ENCODE results near the gene ZNF117.
"Not testable (repeated sequence)": the region's sequence is repeated elsewhere in the genome, so short reads cannot be mapped to it uniquely, and the experiment has no call there.

The ZNF117 gene

GRCh38 chr7:64993901-64994300 is 3.1 kb upstream of the ZNF117 start:
- DNase-seq (ENCODE audit: insufficient read length, low spot score) (no peak), FAIRE-seq (no peak)
- TF ChIP-seq SPI1 (IDR thresholded peaks at IDR 0.05; ENCODE audit: low read depth, low read length) = no peak
- TF ChIP-seq POLR2AphosphoS5 (IDR thresholded peaks at IDR 0.05; ENCODE audit: low read depth, low read length) = no peak
- TF ChIP-seq POLR2A (IDR thresholded peaks at IDR 0.05; ENCODE audit: low read depth, low read length) = no peak
- TF ChIP-seq TAF1 (IDR thresholded peaks at IDR 0.05; ENCODE audit: low read depth, low read length) = no peak
- no peak for TF ChIP-seq PAX5 (IDR thresholded peaks at IDR 0.05; ENCODE audit: insufficient read depth, low read length, severe bottlenecking)
- TF ChIP-seq POU2F2 (IDR thresholded peaks at IDR 0.05; ENCODE audit: low read depth, low read length) = no peak

GRCh38 chr7:64992971-64993370 is 2.1 kb upstream of the ZNF117 start:
- TF ChIP-seq PAX5 (IDR thresholded peaks at IDR 0.05; ENCODE audit: insufficient read depth, low read length, severe bottlenecking) (no peak), POU2F2 (IDR thresholded peaks at IDR 0.05; ENCODE audit: low read depth, low read length) (no peak), SPI1 (IDR thresholded peaks at IDR 0.05; ENCODE audit: low read depth, low read length) (no peak), TAF1 (IDR thresholded peaks at IDR 0.05; ENCODE audit: low read depth, low read length) (no peak), POLR2AphosphoS5 (IDR thresholded peaks at IDR 0.05; ENCODE audit: low read depth, low read length) (no peak), POLR2A (IDR thresholded peaks at IDR 0.05; ENCODE audit: low read depth, low read length) (no peak)
- DNase-seq (ENCODE audit: insufficient read length, low spot score) (no peak), FAIRE-seq (no peak)

GRCh38 chr7:64990216-64990615 is 620 bp downstream of the ZNF117 start:
- DNase-seq (ENCODE audit: insufficient read length, low spot score) (no peak), FAIRE-seq (no peak)
- no peak for TF ChIP-seq POLR2AphosphoS5 (IDR thresholded peaks at IDR 0.05; ENCODE audit: low read depth, low read length)
- no peak for TF ChIP-seq SPI1 (IDR thresholded peaks at IDR 0.05; ENCODE audit: low read depth, low read length)
- TF ChIP-seq POLR2A (IDR thresholded peaks at IDR 0.05; ENCODE audit: low read depth, low read length) = no peak
- TF ChIP-seq PAX5 (IDR thresholded peaks at IDR 0.05; ENCODE audit: insufficient read depth, low read length, severe bottlenecking) = no peak
- TF ChIP-seq POU2F2 (IDR thresholded peaks at IDR 0.05; ENCODE audit: low read depth, low read length) = no peak
- no peak for TF ChIP-seq TAF1 (IDR thresholded peaks at IDR 0.05; ENCODE audit: low read depth, low read length)

GRCh38 chr7:64978497-64979203 is 12.2 kb downstream of the ZNF117 start:
- FAIRE-seq (no peak), DNase-seq (ENCODE audit: insufficient read length, low spot score) (no peak)
- TF ChIP-seq PAX5 (IDR thresholded peaks at IDR 0.05; ENCODE audit: insufficient read depth, low read length, severe bottlenecking) = no peak
- TF ChIP-seq POLR2A (IDR thresholded peaks at IDR 0.05; ENCODE audit: low read depth, low read length) = no peak
- TF ChIP-seq POLR2AphosphoS5 (IDR thresholded peaks at IDR 0.05; ENCODE audit: low read depth, low read length) = no peak
- no peak for TF ChIP-seq POU2F2 (IDR thresholded peaks at IDR 0.05; ENCODE audit: low read depth, low read length)
- TF ChIP-seq TAF1 (IDR thresholded peaks at IDR 0.05; ENCODE audit: low read depth, low read length) = no peak
- no peak for TF ChIP-seq SPI1 (IDR thresholded peaks at IDR 0.05; ENCODE audit: low read depth, low read length)

- FAIRE-seq = no peak
- TF ChIP-seq SPI1 (IDR thresholded peaks at IDR 0.05; ENCODE audit: low read depth, low read length) (no peak), POLR2A (IDR thresholded peaks at IDR 0.05; ENCODE audit: low read depth, low read length) (no peak), PAX5 (IDR thresholded peaks at IDR 0.05; ENCODE audit: insufficient read depth, low read length, severe bottlenecking) (no peak), POU2F2 (IDR thresholded peaks at IDR 0.05; ENCODE audit: low read depth, low read length) (no peak), POLR2AphosphoS5 (IDR thresholded peaks at IDR 0.05; ENCODE audit: low read depth, low read length) (no peak), TAF1 (IDR thresholded peaks at IDR 0.05; ENCODE audit: low read depth, low read length) (no peak)
- DNase-seq (ENCODE audit: insufficient read length, low spot score) = no peak
These were observed 25.2 kb downstream of the ZNF117 start for GRCh38 chr7:64965594-64965993.

- no peak for FAIRE-seq
- DNase-seq (ENCODE audit: insufficient read length, low spot score) = no peak
These were observed 31.6 kb downstream of the ZNF117 start for GRCh38 chr7:64959072-64959747.

GRCh38 chr7:64951250-64951848 is 39.5 kb downstream of the ZNF117 start:
- no peak for DNase-seq (ENCODE audit: insufficient read length, low spot score)
- FAIRE-seq = peak; percentile 84
- TF ChIP-seq TAF1 (IDR thresholded peaks at IDR 0.05; ENCODE audit: low read depth, low read length) (no peak), PAX5 (IDR thresholded peaks at IDR 0.05; ENCODE audit: insufficient read depth, low read length, severe bottlenecking) (no peak), POLR2AphosphoS5 (IDR thresholded peaks at IDR 0.05; ENCODE audit: low read depth, low read length) (no peak), POLR2A (IDR thresholded peaks at IDR 0.05; ENCODE audit: low read depth, low read length) (no peak), POU2F2 (IDR thresholded peaks at IDR 0.05; ENCODE audit: low read depth, low read length) (no peak), SPI1 (IDR thresholded peaks at IDR 0.05; ENCODE audit: low read depth, low read length) (no peak)

More at GRCh38 chr7:64959072-64959747, 31.6 kb downstream of the ZNF117 start:
- TF ChIP-seq POU2F2 (IDR thresholded peaks at IDR 0.05; ENCODE audit: low read depth, low read length) = no peak
- TF ChIP-seq TAF1 (IDR thresholded peaks at IDR 0.05; ENCODE audit: low read depth, low read length) = no peak
- no peak for TF ChIP-seq SPI1 (IDR thresholded peaks at IDR 0.05; ENCODE audit: low read depth, low read length)
- no peak for TF ChIP-seq PAX5 (IDR thresholded peaks at IDR 0.05; ENCODE audit: insufficient read depth, low read length, severe bottlenecking)
- TF ChIP-seq POLR2AphosphoS5 (IDR thresholded peaks at IDR 0.05; ENCODE audit: low read depth, low read length) = no peak
- TF ChIP-seq POLR2A (IDR thresholded peaks at IDR 0.05; ENCODE audit: low read depth, low read length) = no peak

- FAIRE-seq; DNase-seq (ENCODE audit: insufficient read length, low spot score): not testable (repeated sequence)
These were observed 40.2 kb downstream of the ZNF117 start for GRCh38 chr7:64950673-64951072.

GRCh38 chr7:64948774-64949173 is 42.1 kb downstream of the ZNF117 start:
- FAIRE-seq; DNase-seq (ENCODE audit: insufficient read length, low spot score): not testable (repeated sequence)
